AG08396 (cell line): ENCODE measurements around the gene KRT33B.

ENCODE experiments used
- DNase-seq: peaks from one replicate; pipeline ENCODE4 v3.0.0; 2012; ENCODE audit warnings: low spot score, mixed read lengths

The KRT33B gene

GRCh38 chr17:41325126-41325525, 44.5 kb downstream of the KRT33B start:
- no peak for DNase-seq

- DNase-seq, result no peak
These were observed 45.2 kb downstream of the KRT33B start for GRCh38 chr17:41324180-41325075.

- DNase-seq, result no peak
These were observed 46.4 kb downstream of the KRT33B start for GRCh38 chr17:41322903-41323895.

- peak; percentile 55 for DNase-seq
These were observed 47.3 kb downstream of the KRT33B start for GRCh38 chr17:41322094-41322902.

GRCh38 chr17:41318231-41318630, 51.4 kb downstream of the KRT33B start:
- DNase-seq, result no peak

- no peak for DNase-seq
These were observed 53.7 kb downstream of the KRT33B start for GRCh38 chr17:41315814-41316445.

GRCh38 chr17:41315204-41315794, 54.3 kb downstream of the KRT33B start, which contains the start of gene KRTAP17-1:
KRTAP17-1 (minus strand) TSS chr17:41315710; CDS start chr17:41315650, 60 bp downstream.
- no peak for DNase-seq
